GM12864 (cell line): ENCODE data around the gene BRMS1.
"Not testable (repeated sequence)": the region's sequence is repeated elsewhere in the genome, so short reads cannot be mapped to it uniquely, and the experiment has no call there.

Source experiments
- DNase-seq: peaks from one replicate; pipeline ENCODE4 v3.0.0-alpha.2; 2011; ENCODE audit warnings: low read depth
- H3K4me3 ChIP-seq: 2 replicates; pipeline ENCODE4 v1.5.1; 2011; ENCODE audit warnings: mild to moderate bottlenecking, low read depth, low read length, control low read depth
- CTCF ChIP-seq: IDR thresholded peaks from 2 replicates; pipeline ENCODE4 v1.5.1; 2011; ENCODE audit warnings: low read depth, mild to moderate bottlenecking, moderate library complexity, low read length, control low read depth, inconsistent platforms; ENCODE audit errors: missing control alignments

Gene BRMS1

DNA sequence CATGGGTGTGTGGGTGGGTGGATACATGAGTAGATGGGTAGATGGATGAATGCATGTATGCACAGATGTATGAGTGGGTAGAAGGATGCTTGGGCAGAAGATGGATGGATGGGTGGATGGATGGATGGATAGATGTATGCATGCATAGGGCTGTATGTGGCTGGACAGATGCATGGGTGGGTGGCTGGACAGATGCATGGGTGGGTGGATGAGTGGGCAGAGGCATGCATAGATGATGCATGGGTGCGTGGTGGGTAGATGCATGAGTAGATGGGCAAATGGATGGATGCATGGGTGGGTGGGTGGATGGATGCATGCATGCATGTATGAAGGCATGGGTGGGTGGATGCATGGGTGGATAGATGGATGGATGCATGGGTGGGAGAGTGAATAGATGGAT is 21.2 kb downstream of the BRMS1 start:
- no peak for DNase-seq
- no peak for TF ChIP-seq CTCF
- H3K4me3 ChIP-seq, result no peak overlapping the region

- TF ChIP-seq CTCF, result no peak
- no peak for DNase-seq
- no peak overlapping the region for H3K4me3 ChIP-seq
Observed at GRCh38 chr11:66322732-66323427, 22.0 kb downstream of the BRMS1 start.

- no peak overlapping the region for H3K4me3 ChIP-seq
- DNase-seq, result no peak
- no peak for TF ChIP-seq CTCF
Observed at GRCh38 chr11:66321606-66322005, 23.3 kb downstream of the BRMS1 start.

GRCh38 chr11:66320748-66321147 is 24.2 kb downstream of the BRMS1 start:
- H3K4me3 ChIP-seq, DNase-seq: not testable (repeated sequence)

GRCh38 chr11:66320289-66320688 is 24.6 kb downstream of the BRMS1 start:
- H3K4me3 ChIP-seq, DNase-seq: not testable (repeated sequence)

- TF ChIP-seq CTCF, result no peak
- DNase-seq, result no peak
- H3K4me3 ChIP-seq, result no peak overlapping the region
Observed at GRCh38 chr11:66318600-66318970, 26.3 kb downstream of the BRMS1 start.

GRCh38 chr11:66317723-66318599 is 26.9 kb downstream of the BRMS1 start:
- no peak for DNase-seq
- TF ChIP-seq CTCF, result no peak
- no peak overlapping the region for H3K4me3 ChIP-seq

GRCh38 chr11:66317322-66317722 is 27.6 kb downstream of the BRMS1 start:
- DNase-seq, result no peak
- TF ChIP-seq CTCF, result no peak
- no peak overlapping the region for H3K4me3 ChIP-seq
